HG03457 (cell line): ENCODE measurements around the gene H19.

Experiments
- ATAC-seq: cut with Tn5 transposase; IDR thresholded peaks from one replicate; pipeline ENCODE4 v1.9.1; 2021; ENCODE audit warnings: moderate number of reproducible peaks; ENCODE audit not compliant: unreplicated experiment

H19 gene

GRCh38 chr11:1997755-1998154 lies at the start of gene H19:
TSS of gene H19 (minus strand) at chr11:1997842.
- ATAC-seq: no peak

GRCh38 chr11:2041963-2042362 lies 44.3 kb upstream of the H19 start:
- ATAC-seq: no peak

- ATAC-seq: no peak
Measured at GRCh38 chr11:2041153-2041552, 43.5 kb upstream of the H19 start.

- no peak for ATAC-seq
Measured at GRCh38 chr11:2039198-2039759, 41.6 kb upstream of the H19 start.

- ATAC-seq: no peak
Measured at GRCh38 chr11:2036863-2037486, 39.3 kb upstream of the H19 start.

- no peak for ATAC-seq
Measured at GRCh38 chr11:2035382-2035781, 37.7 kb upstream of the H19 start.

GRCh38 chr11:2031058-2031457 lies 33.4 kb upstream of the H19 start:
- no peak for ATAC-seq

GRCh38 chr11:2027708-2028107 lies 30.1 kb upstream of the H19 start:
- no peak for ATAC-seq

- no peak for ATAC-seq
Measured at GRCh38 chr11:2015025-2015424, 17.4 kb upstream of the H19 start.

- ATAC-seq: no peak
Measured at GRCh38 chr11:2012440-2012839, 14.8 kb upstream of the H19 start.

- no peak for ATAC-seq
Measured at GRCh38 chr11:2004466-2004865, 6.8 kb upstream of the H19 start.

- no peak for ATAC-seq
Measured at GRCh38 chr11:2002807-2003206, 5.2 kb upstream of the H19 start.

GRCh38 chr11:2002042-2002776 lies 4.6 kb upstream of the H19 start:
- ATAC-seq: no peak

- ATAC-seq: no peak
Measured at GRCh38 chr11:1998861-1999260, 1.2 kb upstream of the H19 start.

- no peak for ATAC-seq
Measured at GRCh38 chr11:1998290-1998689, 648 bp upstream of the H19 start.

GRCh38 chr11:1994121-1994520 lies 3.5 kb downstream of the H19 start:
- no peak for ATAC-seq

- no peak for ATAC-seq
Measured at GRCh38 chr11:1992111-1992510, 5.5 kb downstream of the H19 start.

GRCh38 chr11:1990872-1991578 lies 6.6 kb downstream of the H19 start:
- ATAC-seq: no peak

- ATAC-seq: no peak
Measured at GRCh38 chr11:1989953-1990352, 7.7 kb downstream of the H19 start.

GRCh38 chr11:1988667-1989317 lies 8.8 kb downstream of the H19 start:
- ATAC-seq: no peak

- ATAC-seq: no peak
Measured at GRCh38 chr11:1988174-1988573, 9.5 kb downstream of the H19 start.
